ENCODE measurements around the gene MTSS2.

MTSS2 gene

DNA sequence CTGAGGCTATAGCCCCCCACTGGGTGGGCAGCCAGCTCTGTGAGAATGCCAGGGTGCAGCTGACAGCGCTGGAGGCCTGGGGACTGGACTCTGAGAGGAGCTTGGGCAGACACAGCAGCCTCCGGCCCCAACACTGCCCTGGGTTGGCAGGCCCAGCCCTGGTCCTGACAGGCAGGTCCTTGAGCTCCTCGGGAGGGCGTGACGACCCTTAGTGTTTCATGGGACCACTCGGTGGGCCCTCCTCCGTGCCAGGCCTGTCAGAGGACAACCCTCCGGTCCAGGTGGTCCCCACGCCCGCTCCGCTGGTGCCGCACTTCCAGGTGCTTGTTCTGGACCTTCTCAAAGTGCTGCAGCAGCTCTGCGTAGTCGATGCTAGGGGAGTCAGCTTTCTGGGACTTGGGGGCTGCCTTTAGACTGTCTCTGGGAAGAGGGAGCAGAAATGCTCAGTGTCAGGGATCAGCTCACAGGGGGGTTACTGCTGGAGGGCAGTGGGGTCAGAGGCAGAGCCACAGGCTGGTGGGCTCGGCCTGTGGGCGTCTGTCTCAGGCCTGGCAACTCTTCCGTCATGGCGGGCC lies 1.9 kb upstream of the MTSS2 start:
- in situ Hi-C loops (cut with MboI; ENCODE audit: low sequenced_read_pairs), result no loop called here

DNA sequence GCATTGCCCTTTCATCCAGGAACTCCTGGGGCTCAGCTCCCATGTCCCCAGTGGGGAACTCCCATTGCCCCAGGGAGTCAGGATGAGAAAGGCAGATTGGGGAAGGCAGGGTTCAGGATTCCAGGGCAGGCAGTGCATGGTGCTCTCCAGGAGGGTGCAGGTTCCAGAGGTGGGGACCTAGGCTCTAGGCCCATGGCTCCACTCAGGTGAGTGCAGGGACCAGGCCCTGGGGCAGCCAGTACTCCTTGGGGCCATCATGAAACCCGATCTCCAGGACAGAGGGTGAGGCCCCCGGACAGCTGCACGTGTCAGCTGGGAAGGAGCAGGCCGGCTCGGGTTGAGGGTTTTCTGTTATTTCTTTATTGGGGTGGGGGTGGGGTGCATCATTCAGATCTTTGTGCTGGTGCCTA lies 1.3 kb upstream of the MTSS2 start:
- in situ Hi-C loops (cut with MboI; ENCODE audit: low sequenced_read_pairs), result no loop called here

GRCh38 chr16:70686376-70687101 lies 686 bp upstream of the MTSS2 start:
- in situ Hi-C loops (cut with MboI; ENCODE audit: low sequenced_read_pairs), result no loop called here

GRCh38 chr16:70685061-70685937 lies 554 bp downstream of the MTSS2 start:
- in situ Hi-C loops (cut with MboI; ENCODE audit: low sequenced_read_pairs), result no loop called here

DNA sequence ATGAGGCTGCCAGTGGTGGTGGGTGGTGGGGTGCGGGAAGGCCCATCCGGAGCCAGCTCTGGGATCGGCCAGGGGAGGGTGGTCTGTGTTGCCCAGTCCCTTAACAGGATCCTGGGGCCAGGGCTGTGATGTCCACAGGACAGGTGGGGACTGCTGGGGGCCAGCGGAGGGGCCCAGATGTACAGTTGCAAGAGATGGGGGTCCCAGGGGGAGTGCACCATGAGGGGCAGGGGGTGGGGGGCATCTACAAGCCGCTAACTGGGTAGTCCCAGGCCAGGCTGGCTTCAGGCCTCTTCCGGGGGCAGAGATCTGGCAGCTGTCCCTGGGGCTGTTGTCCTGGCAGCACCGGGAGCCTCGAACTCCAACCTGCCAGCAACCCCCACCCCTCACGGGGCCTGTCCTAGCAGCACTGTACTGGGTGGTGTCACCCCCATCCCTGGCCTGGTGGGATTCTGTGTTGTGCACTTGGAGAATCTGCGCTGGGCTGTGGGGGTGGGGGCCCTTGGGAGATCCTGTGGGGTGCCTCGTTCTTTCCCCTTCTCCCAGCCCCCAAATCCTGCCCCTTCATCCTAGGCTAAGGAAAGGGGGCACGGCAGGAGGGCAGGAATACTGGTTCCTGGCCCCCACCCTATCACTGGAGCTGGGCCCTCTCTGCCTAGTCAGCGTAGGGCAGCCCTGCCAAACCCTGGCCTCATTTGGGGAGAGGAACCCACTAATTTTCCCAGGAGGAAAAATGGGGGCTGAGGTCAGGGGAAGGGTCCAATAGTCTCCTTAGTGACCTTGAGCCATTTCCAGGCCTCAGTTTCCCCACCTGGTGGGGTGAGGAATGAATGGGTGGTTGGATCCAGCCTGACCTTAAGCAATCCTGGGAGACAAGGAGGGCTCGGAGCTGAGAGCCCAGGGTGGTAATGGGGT lies 1.4 kb downstream of the MTSS2 start:
- in situ Hi-C loops (cut with MboI; ENCODE audit: low sequenced_read_pairs), result no loop called here

DNA sequence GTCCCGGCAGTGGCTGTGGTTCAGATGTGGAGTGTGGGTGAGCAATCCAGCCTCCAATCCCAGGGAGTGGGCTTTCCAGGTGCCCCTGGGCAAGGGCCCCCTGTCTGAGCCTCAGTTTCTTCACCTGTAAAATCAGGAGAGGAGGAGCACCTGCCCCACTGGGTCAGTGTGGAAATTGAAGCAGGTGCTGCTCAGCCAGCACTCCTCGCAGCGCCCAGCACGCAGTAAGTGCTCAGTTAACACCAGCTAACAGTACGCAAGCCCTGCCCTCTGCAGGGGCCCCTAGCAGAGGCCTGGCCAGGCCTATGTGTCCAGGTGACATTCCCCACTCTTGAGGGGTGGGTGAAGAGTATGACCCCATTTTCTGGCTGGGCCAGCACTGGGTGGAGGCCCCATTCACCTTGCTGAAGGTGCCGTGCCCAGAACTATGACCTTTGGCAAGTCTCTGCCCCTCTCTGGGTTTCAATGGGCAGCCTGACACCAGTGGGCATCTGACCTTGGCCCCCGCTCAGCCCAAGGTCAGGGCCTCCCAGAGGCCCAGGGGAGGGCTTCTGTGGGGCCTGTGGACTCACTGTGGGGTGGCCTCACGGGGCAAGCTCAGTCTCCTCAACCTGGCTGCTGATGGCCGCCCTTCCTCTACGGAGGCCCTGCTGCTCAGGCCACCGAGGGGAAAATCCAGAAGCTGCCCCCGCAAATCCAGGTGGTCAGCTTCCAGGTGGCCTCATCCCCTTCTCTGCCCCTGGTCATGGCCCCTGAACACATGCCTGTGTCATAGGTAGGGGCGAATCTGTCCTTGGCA lies 2.5 kb downstream of the MTSS2 start:
- in situ Hi-C loops (cut with MboI; ENCODE audit: low sequenced_read_pairs), result no loop called here

GRCh38 chr16:70682239-70683145 lies 3.4 kb downstream of the MTSS2 start:
- in situ Hi-C loops (cut with MboI; ENCODE audit: low sequenced_read_pairs), result no loop called here

- in situ Hi-C loops (cut with MboI; ENCODE audit: low sequenced_read_pairs), result no loop called here
Measured at GRCh38 chr16:70681382-70682238, 4.2 kb downstream of the MTSS2 start.

DNA sequence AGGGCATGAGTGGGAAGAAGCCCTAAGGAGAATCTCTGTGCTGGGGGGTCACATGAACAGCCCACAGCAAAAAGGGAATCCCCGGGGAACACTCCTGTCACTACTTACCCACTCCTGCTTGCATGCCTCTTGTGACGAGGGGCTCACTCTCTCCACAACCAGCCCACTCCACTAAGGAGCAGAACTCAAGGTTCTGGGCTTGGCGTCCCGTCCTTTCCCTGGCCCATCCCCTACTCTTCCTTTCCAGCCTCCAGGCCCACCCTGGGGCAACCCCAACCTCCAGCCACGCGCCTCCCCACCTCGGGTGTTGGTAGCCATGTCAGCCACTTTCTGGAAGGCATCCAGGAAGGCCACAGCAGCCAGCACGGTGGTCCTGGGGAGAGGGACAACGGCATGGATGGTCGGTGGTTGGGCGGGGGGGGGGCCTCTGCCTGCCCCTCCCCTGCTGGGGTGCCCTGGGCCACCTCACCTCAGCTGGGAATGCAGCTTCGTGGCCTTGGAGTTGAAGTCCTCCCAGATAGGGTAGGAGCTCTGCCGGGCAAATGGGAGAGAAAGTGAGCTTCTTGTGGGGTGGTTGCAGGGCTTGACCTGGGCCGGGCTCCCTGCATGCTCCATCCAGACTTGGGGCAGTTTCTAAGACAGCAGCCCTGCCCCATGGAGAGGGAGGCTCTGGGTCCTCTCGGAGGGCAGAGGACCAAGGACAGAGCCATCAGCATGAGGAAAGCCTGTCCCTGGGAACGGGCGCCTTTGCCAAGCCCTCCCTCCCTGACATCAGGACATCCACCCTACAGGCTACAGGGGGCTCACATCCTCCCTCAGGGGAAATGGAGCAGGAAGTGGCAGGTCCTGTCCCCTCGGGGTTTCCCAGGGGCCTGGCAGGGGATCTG lies 5.1 kb downstream of the MTSS2 start:
- in situ Hi-C loops (cut with MboI; ENCODE audit: low sequenced_read_pairs), result no loop called here

GRCh38 chr16:70679671-70680494 lies 6.0 kb downstream of the MTSS2 start:
- in situ Hi-C loops (cut with MboI; ENCODE audit: low sequenced_read_pairs), result loop anchor here (10.0 kb wide), 1 partner anchor 95 kb away; no protein-coding TSS in a partner anchor

GRCh38 chr16:70678898-70679670 lies 6.8 kb downstream of the MTSS2 start:
- in situ Hi-C loops (cut with MboI; ENCODE audit: low sequenced_read_pairs), result loop anchor here (10.0 kb wide), 1 partner anchor 96 kb away; no protein-coding TSS in a partner anchor

- in situ Hi-C loops (cut with MboI; ENCODE audit: low sequenced_read_pairs), result loop anchor here (10.0 kb wide), 1 partner anchor 96 kb away; no protein-coding TSS in a partner anchor
Measured at GRCh38 chr16:70678121-70678897, 7.5 kb downstream of the MTSS2 start.

DNA sequence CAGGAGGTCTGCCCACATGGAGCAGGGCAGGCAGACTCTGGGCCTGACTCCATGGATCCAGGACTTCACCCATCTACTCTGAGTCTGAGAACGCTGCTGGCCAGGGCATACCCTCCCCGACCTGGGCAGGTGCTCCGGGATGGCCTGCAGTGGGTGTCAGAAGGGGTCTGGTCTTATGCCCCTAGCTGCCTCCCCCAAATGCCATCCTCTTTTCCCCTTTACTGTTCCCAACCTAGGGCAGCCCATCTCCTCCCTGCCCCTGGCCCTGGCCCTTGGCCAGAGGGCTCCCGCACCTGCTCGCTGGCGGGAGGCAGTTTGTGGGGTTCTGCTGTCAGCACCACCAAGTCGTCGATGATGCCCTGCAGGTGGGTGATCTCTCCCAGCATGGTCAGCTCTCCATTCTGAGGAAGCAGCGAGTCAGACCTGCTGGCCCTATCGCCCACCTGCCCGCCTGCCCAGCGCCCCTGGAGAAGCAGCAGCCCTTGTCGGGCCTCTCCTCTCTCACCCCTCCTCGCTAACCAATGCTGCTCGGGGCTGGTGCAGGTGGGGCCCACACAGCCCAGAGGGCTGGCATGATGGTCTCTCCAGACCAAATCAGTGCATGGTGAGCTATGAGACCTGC lies 8.2 kb downstream of the MTSS2 start:
- in situ Hi-C loops (cut with MboI; ENCODE audit: low sequenced_read_pairs), result loop anchor here (10.0 kb wide), 1 partner anchor 97 kb away; no protein-coding TSS in a partner anchor

Data from HL-60/S4 (cell line).